ENCODE data around the gene PGLYRP1. TPM values are rescaled to one million over a fixed set of nuclear protein-coding genes. Genes with fewer than 3 reads are reported as not detected.

The PGLYRP1 gene
- total RNA-seq, 2 donors from 2014 or later: not detected

GRCh38 chr19:46021531-46022041 is 1.3 kb downstream of the PGLYRP1 start:
- H3K27me3 Mint-ChIP-seq: peaks cover 18 to 32% of the 10 kb centered on the region in 2 donors
- peaks cover 6 to 10% of the 10 kb centered on the region in 2 donors for H3K4me1 Mint-ChIP-seq (ENCODE audit: low read depth in 2 of 2)
- no peak for DNase-seq (ENCODE audit: low spot score)
- H3K4me3 Mint-ChIP-seq: no peak overlapping the region
- no peak overlapping the region for H3K27ac Mint-ChIP-seq
- ATAC-seq: no peak
- H3K36me3 Mint-ChIP-seq: no peaks in the 10 kb centered on the region
- no peaks in the 10 kb centered on the region for H3K9me3 Mint-ChIP-seq

- peaks cover 11 to 31% of the 10 kb centered on the region in 2 donors for H3K27me3 Mint-ChIP-seq
- H3K36me3 Mint-ChIP-seq: no peaks in the 10 kb centered on the region
- peaks cover 7 to 8% of the 10 kb centered on the region in 2 donors for H3K4me1 Mint-ChIP-seq (ENCODE audit: low read depth in 2 of 2)
- no peaks in the 10 kb centered on the region for H3K9me3 Mint-ChIP-seq
- ATAC-seq (no peak), DNase-seq (ENCODE audit: low spot score) (no peak)
- H3K4me3 Mint-ChIP-seq: no peak overlapping the region
- H3K27ac Mint-ChIP-seq: no peak overlapping the region
These were observed 2.1 kb downstream of the PGLYRP1 start for GRCh38 chr19:46020819-46021125.

GRCh38 chr19:46019270-46019669 is 3.6 kb downstream of the PGLYRP1 start:
- H3K27me3 Mint-ChIP-seq: peaks cover 18 to 20% of the 10 kb centered on the region in 2 donors
- H3K4me3 Mint-ChIP-seq: no peak overlapping the region
- peaks cover 13 to 17% of the 10 kb centered on the region in 2 donors for H3K4me1 Mint-ChIP-seq (ENCODE audit: low read depth in 2 of 2)
- H3K27ac Mint-ChIP-seq: no peak overlapping the region
- H3K36me3 Mint-ChIP-seq: no peaks in the 10 kb centered on the region
- DNase-seq (ENCODE audit: low spot score) (no peak), ATAC-seq (no peak)
- H3K9me3 Mint-ChIP-seq: no peaks in the 10 kb centered on the region

GRCh38 chr19:46018729-46019251 is 4.1 kb downstream of the PGLYRP1 start:
- Mint-ChIP-seq H3K27ac (no peak overlapping the region), H3K4me3 (no peak overlapping the region), H3K27me3 (peaks cover 15% of the 10 kb centered on the region in 2 donors), H3K9me3 (no peaks in the 10 kb centered on the region), H3K4me1 (ENCODE audit: low read depth in 2 of 2) (peaks cover 13 to 17% of the 10 kb centered on the region in 2 donors), H3K36me3 (no peaks in the 10 kb centered on the region)
- DNase-seq (ENCODE audit: low spot score): no peak
- no peak for ATAC-seq

GRCh38 chr19:46017874-46018675 is 4.8 kb downstream of the PGLYRP1 start:
- DNase-seq (ENCODE audit: low spot score) (no peak), ATAC-seq (no peak)
- Mint-ChIP-seq H3K27me3 (peaks cover 8 to 12% of the 10 kb centered on the region in 2 donors), H3K4me1 (ENCODE audit: low read depth in 2 of 2) (peaks cover 13 to 17% of the 10 kb centered on the region in 2 donors), H3K36me3 (no peaks in the 10 kb centered on the region), H3K27ac (no peak overlapping the region), H3K4me3 (no peak overlapping the region), H3K9me3 (no peaks in the 10 kb centered on the region)

GRCh38 chr19:46017095-46017429 is 5.8 kb downstream of the PGLYRP1 start:
- no peak for ATAC-seq
- no peaks in the 10 kb centered on the region for H3K9me3 Mint-ChIP-seq

GRCh38 chr19:46016426-46017094 is 6.3 kb downstream of the PGLYRP1 start:
- H3K4me3 Mint-ChIP-seq: peak overlapping the region; percentile 93
- H3K27me3 Mint-ChIP-seq: peaks cover 8 to 9% of the 10 kb centered on the region in 2 donors
- H3K4me1 Mint-ChIP-seq (ENCODE audit: low read depth in 2 of 2): peaks cover 13 to 15% of the 10 kb centered on the region in 2 donors
- peak; percentile 84 to 85 for ATAC-seq
- H3K36me3 Mint-ChIP-seq: no peaks in the 10 kb centered on the region
- H3K27ac Mint-ChIP-seq: no peak overlapping the region
- DNase-seq (ENCODE audit: low spot score): peak; percentile 86
- H3K9me3 Mint-ChIP-seq: no peaks in the 10 kb centered on the region

More at GRCh38 chr19:46017095-46017429, 5.8 kb downstream of the PGLYRP1 start:
- Mint-ChIP-seq H3K4me3 (peak overlapping the region; percentile 93), H3K36me3 (no peaks in the 10 kb centered on the region), H3K4me1 (ENCODE audit: low read depth in 2 of 2) (peaks cover 13 to 17% of the 10 kb centered on the region in 2 donors), H3K27me3 (peaks cover 8 to 12% of the 10 kb centered on the region in 2 donors), H3K27ac (no peak overlapping the region)
- DNase-seq (ENCODE audit: low spot score): no peak

GRCh38 chr19:46015687-46016425 is 7.0 kb downstream of the PGLYRP1 start:
- no peak for DNase-seq (ENCODE audit: low spot score)
- Mint-ChIP-seq H3K27me3 (peaks cover 8 to 9% of the 10 kb centered on the region in 2 donors), H3K9me3 (no peaks in the 10 kb centered on the region), H3K4me1 (ENCODE audit: low read depth in 2 of 2) (peaks cover 13 to 15% of the 10 kb centered on the region in 2 donors), H3K27ac (no peak overlapping the region), H3K4me3 (peak overlapping the region; percentile 93), H3K36me3 (no peaks in the 10 kb centered on the region)
- ATAC-seq: peak; percentile 34 to 37

GRCh38 chr19:46014941-46015686 is 7.7 kb downstream of the PGLYRP1 start:
- Mint-ChIP-seq H3K36me3 (no peaks in the 10 kb centered on the region), H3K4me1 (ENCODE audit: low read depth in 2 of 2) (peaks cover 14 to 15% of the 10 kb centered on the region in 2 donors), H3K9me3 (no peaks in the 10 kb centered on the region), H3K27ac (no peak overlapping the region), H3K27me3 (peaks cover 8 to 9% of the 10 kb centered on the region in 2 donors), H3K4me3 (peak overlapping the region; percentile 79)
- DNase-seq (ENCODE audit: low spot score) (peak; percentile 81), ATAC-seq (peak; percentile 67 to 90)

GRCh38 chr19:46014534-46014933 is 8.3 kb downstream of the PGLYRP1 start:
- H3K4me1 Mint-ChIP-seq (ENCODE audit: low read depth in 2 of 2): peaks cover 18 to 19% of the 10 kb centered on the region in 2 donors
- peaks cover 8 to 9% of the 10 kb centered on the region in 2 donors for H3K27me3 Mint-ChIP-seq
- DNase-seq (ENCODE audit: low spot score): no peak
- ATAC-seq: no peak
- no peak overlapping the region for H3K27ac Mint-ChIP-seq
- H3K9me3 Mint-ChIP-seq: no peaks in the 10 kb centered on the region
- H3K4me3 Mint-ChIP-seq: peak overlapping the region; percentile 63
- no peaks in the 10 kb centered on the region for H3K36me3 Mint-ChIP-seq

GRCh38 chr19:46009530-46010510 is 13.0 kb downstream of the PGLYRP1 start:
- H3K9me3 Mint-ChIP-seq: no peaks in the 10 kb centered on the region
- DNase-seq (ENCODE audit: low spot score): no peak
- peak; percentile 62 to 63 for ATAC-seq
- H3K4me1 Mint-ChIP-seq (ENCODE audit: low read depth in 2 of 2): peaks cover 6 to 10% of the 10 kb centered on the region in 2 donors
- no peaks in the 10 kb centered on the region for H3K36me3 Mint-ChIP-seq
- H3K4me3 Mint-ChIP-seq: no peak overlapping the region
- H3K27me3 Mint-ChIP-seq: peaks cover 0 to 5% of the 10 kb centered on the region in 2 donors
- H3K27ac Mint-ChIP-seq: no peak overlapping the region

GRCh38 chr19:46006411-46006810 is 16.4 kb downstream of the PGLYRP1 start:
- H3K4me1 Mint-ChIP-seq (ENCODE audit: low read depth in 2 of 2): peaks cover 4 to 6% of the 10 kb centered on the region in 2 donors
- H3K27me3 Mint-ChIP-seq: no peaks in the 10 kb centered on the region
- no peak overlapping the region for H3K27ac Mint-ChIP-seq
- DNase-seq (ENCODE audit: low spot score): no peak
- H3K4me3 Mint-ChIP-seq: no peak overlapping the region
- H3K9me3 Mint-ChIP-seq: no peaks in the 10 kb centered on the region
- no peaks in the 10 kb centered on the region for H3K36me3 Mint-ChIP-seq
- ATAC-seq: peak in 1 of 2 donors; percentile 17

Measured in natural killer cell treated with Interleukin-12 subunit alpha and Interleukin-12 subunit beta and Interleukin-15 and Interleukin-18, amount 100 ng/mL, for 72 hours (primary cell).